ENCODE results near the gene GCHFR.

DNA sequence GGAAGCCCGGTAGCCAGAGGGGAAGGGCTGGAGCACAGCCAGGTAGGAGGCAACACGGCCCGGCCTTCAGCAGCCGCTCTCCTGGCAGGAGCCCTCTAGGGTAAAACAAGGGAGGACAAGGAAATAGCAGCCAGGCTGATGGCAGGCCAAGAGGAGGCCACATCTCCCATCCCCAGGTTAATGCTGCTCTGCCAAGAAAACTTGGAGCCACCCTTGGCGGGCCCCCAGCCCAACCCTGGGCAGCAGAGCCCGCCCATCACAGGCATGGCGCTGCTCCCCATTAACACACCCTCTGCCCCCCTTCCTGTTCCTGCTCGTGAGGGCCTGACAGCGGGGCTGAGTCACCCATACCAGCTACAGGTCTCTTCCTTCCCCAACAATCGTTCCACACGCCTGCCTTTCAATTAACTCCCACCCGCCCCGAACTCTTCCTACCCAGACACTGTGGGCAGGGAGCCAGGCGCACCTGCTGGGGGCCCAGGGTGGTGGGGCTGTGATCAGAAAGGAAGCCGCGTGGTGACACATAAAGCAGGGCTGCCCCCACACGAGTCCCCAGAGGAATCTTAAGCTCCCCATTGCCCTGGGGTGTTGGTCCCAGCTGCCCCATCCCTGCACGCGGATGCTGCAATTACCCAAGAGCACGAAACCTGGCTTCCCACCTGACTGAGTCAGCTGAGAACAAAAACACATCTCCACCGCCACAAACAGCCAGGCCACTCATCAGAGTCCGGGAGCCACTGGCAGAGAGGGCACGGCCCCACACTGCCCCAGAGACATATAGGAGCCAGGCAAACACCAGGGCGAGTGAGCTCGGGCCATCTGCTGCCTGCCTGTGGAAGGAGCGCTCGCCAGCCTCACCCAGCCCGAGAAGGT, 5.6 kb downstream of the GCHFR start, which contains the start of gene C15orf62:
- TF ChIP-seq CTCF (IDR thresholded peaks at IDR 0.05), result no peak
- peak; percentile 44; the same call in 1 of the 2 replicates for TF ChIP-seq TCF12 (IDR thresholded peaks at IDR 0.05)

All from SK-N-SH (cell line).